K562 (cell line): ENCODE results near the gene CHCHD6. TPM values are rescaled to one million over a fixed set of nuclear protein-coding genes. Genes with fewer than 3 reads are reported as not detected.

ENCODE experiments used
- ATAC-seq: fragments of 200-7000 bp; cut with Tn5 transposase; 3 replicates; pipeline ENCODE4 v1.9.1; 2020; ENCODE audit warnings: moderate library complexity
- BruUV-seq: library from RNA; stranded (reverse); fragments of 400-500 nt; replicated peaks from 2 replicates; lab custom pipeline; 2021; lab: Mats Ljungman, UMichigan
- CTCF ChIA-PET: fragments of 300-600 bp; formaldehyde crosslinking; extraction: SDS; loops from one replicate; lab custom pipeline; 2021; ENCODE audit warnings: low intra/inter-chr PET ratio; lab: Yijun Ruan, JAX
- POLR2A ChIA-PET: fragments of 300-600, 350-650 bp; sonication (Branson Sonifier 250); formaldehyde crosslinking; extraction: SDS; loops from one replicate; lab custom pipeline; 2021; ENCODE audit warnings: antibody characterized with exemption, inconsistent platforms; lab: Yijun Ruan, JAX
- DNase-seq, 4 experiments: peaks; one replicate each; pipeline versions ENCODE4 v3.0.0 to v3.0.0-alpha.2; 2011 to 2018; ENCODE audit warnings: low spot score in 3 of 4, mixed read lengths in 3 of 4; ENCODE audit errors: extremely low read depth in 1 of 4
- FAIRE-seq: peaks from 2 replicates; lab custom pipeline; 2011; peaks lifted over from hg19 to GRCh38; lab: Jason Lieb, UNC
- H2AFZ ChIP-seq: 2 replicates; pipeline ENCODE4 v1.6.0; 2011; ENCODE audit warnings: low read depth, low read length, control low read depth, inconsistent platforms
- H3K27ac ChIP-seq: fragments of 200-600 bp; 3 replicates; pipeline ENCODE4 v1.8.0; 2011; ENCODE audit warnings: low read depth, mild to moderate bottlenecking, control low read depth, inconsistent platforms, low read length, moderate library complexity, mixed read lengths; ENCODE audit errors: extremely low read depth
- H3K27me3 ChIP-seq, 2 experiments: fragments of 300-600 bp in 1 of 2; 2 replicates in 1 of 2; 3 replicates in 1 of 2; pipeline versions ENCODE4 v1.6.0 to v1.8.0; 2011; ENCODE audit warnings: inconsistent platforms in 2 of 2, low read length in 2 of 2, mild to moderate bottlenecking in 1 of 2, mixed read lengths in 1 of 2, moderate library complexity in 1 of 2; ENCODE audit not compliant: control insufficient read depth in 2 of 2, insufficient read depth in 2 of 2
- H3K36me3 ChIP-seq: fragments of 300-600 bp; 3 replicates; pipeline ENCODE4 v1.8.0; 2011; ENCODE audit warnings: mild to moderate bottlenecking, low read length, inconsistent platforms; ENCODE audit not compliant: control insufficient read depth, insufficient read depth
- H3K4me1 ChIP-seq, 2 experiments: fragments of 200-600 bp in 1 of 2; replicated peaks in 1 of 2; 2 replicates in 1 of 2; 3 replicates in 1 of 2; pipeline versions ENCODE4 v1.5.1 to v1.8.0; 2011; ENCODE audit warnings: inconsistent platforms in 2 of 2, low read length in 2 of 2, mild to moderate bottlenecking in 1 of 2, mixed read lengths in 1 of 2, moderate library complexity in 1 of 2; ENCODE audit not compliant: control insufficient read depth in 2 of 2, insufficient read depth in 2 of 2
- H3K4me2 ChIP-seq: 2 replicates; pipeline ENCODE4 v1.6.1; 2011; ENCODE audit warnings: low read length, control low read depth, inconsistent platforms, mixed read lengths; ENCODE audit not compliant: insufficient read depth
- H3K4me3 ChIP-seq: fragments of 200-600 bp; sonication (generic), shearing (Covaris generic); 2 replicates; pipeline ENCODE4 v1.5.1; 2016; ENCODE audit warnings: control low read depth, inconsistent platforms
- H3K79me2 ChIP-seq: fragments of 200-600 bp; 3 replicates; pipeline ENCODE4 v1.8.0; 2011; ENCODE audit warnings: low read length, inconsistent platforms; ENCODE audit not compliant: control insufficient read depth, insufficient read depth
- H3K9ac ChIP-seq, 2 experiments: 2 replicates each; pipeline versions ENCODE4 v1.6.0 to v1.6.1; 2011; ENCODE audit warnings: low read depth in 2 of 2, low read length in 2 of 2, control low read depth in 1 of 2, inconsistent platforms in 1 of 2, mild to moderate bottlenecking in 1 of 2, mixed read lengths in 1 of 2; ENCODE audit not compliant: insufficient read depth in 1 of 2
- H3K9me1 ChIP-seq: one replicate; pipeline ENCODE4 v1.6.0; 2011; ENCODE audit warnings: inconsistent platforms, mild to moderate bottlenecking, low read length, moderate library complexity; ENCODE audit not compliant: control insufficient read depth, insufficient read depth
- H3K9me3 ChIP-seq: replicated peaks from 2 replicates; pipeline ENCODE4 v1.5.1; 2011; ENCODE audit warnings: low read depth, low read length, inconsistent platforms; ENCODE audit not compliant: control insufficient read depth, insufficient read depth
- H4K20me1 ChIP-seq: replicated peaks from 2 replicates; pipeline ENCODE4 v1.6.1; 2011; ENCODE audit warnings: low read length, inconsistent platforms, mixed read lengths; ENCODE audit not compliant: control insufficient read depth, insufficient read depth
- EWSR1 ChIP-seq: fragments of 450-650 bp; IDR thresholded peaks from 2 replicates; pipeline ENCODE4 v1.6.1; 2018; ENCODE audit warnings: borderline replicate concordance, mild to moderate bottlenecking, low read depth, moderate library complexity; ENCODE audit not compliant: partially characterized antibody
- GABPA ChIP-seq: fragments of 200-800 bp; sonication (Bioruptor generic); conservative IDR thresholded peaks from 2 replicates; pipeline ENCODE4 v1.6.1; 2016; ENCODE audit warnings: low read depth, missing genetic modification characterization, missing compliant biosample characterization
- MEIS2 ChIP-seq: fragments of 450-650 bp; IDR thresholded peaks from 2 replicates; pipeline ENCODE4 v1.6.1; 2014; ENCODE audit warnings: mild to moderate bottlenecking; ENCODE audit not compliant: partially characterized antibody
- NR2C2 ChIP-seq, 2 experiments: fragments of 200-800 bp in 1 of 2; sonication (Bioruptor generic) in 1 of 2; sonication (generic) in 1 of 2; formaldehyde crosslinking in 1 of 2; IDR thresholded peaks; 2 replicates each; pipeline versions ENCODE4 v1.6.1 to v1.8.0; 2016 to 2022; ENCODE audit warnings: mild to moderate bottlenecking in 1 of 2, missing compliant biosample characterization in 1 of 2, missing genetic modification characterization in 1 of 2, missing genetic modification reagents in 1 of 2
- TEAD2 ChIP-seq: fragments of 450-650 bp; IDR thresholded peaks from 2 replicates; pipeline ENCODE4 v1.6.1; 2016; ENCODE audit warnings: missing genetic modification characterization, control low read depth, missing compliant biosample characterization
- ZNF347 ChIP-seq: fragments of 450-650 bp; formaldehyde crosslinking; IDR thresholded peaks from 2 replicates; pipeline ENCODE4 v1.4.0; 2020; ENCODE audit warnings: low read depth, mild to moderate bottlenecking, moderate library complexity
- ZNF449 ChIP-seq: fragments of 250-450 bp; sonication (Bioruptor Pico); IDR thresholded peaks from 2 replicates; pipeline ENCODE4 v1.8.0; 2022; ENCODE audit warnings: moderate library complexity, mild to moderate bottlenecking, inconsistent platforms
- WGBS: fragments of 100-300 bp; shearing (Covaris generic); methylation state at CpG from one replicate; pipeline ENCODE4 v1.1.6; 2016; ENCODE audit warnings: low coverage, mixed read lengths; ENCODE audit not compliant: insufficient coverage; ENCODE audit errors: missing lambda C conversion rate; 5-methylcytosine and 5-hydroxymethylcytosine counted together
- in situ Hi-C: fragments of 300-500 bp; cut with MboI; formaldehyde crosslinking; loops from 4 replicates; pipeline ENCODE4 v1.15.0; 2018; ENCODE audit warnings: inconsistent platforms, mixed read lengths
- intact Hi-C: fragments of 100-400 bp; cut with micrococcal nuclease; formaldehyde crosslinking; loops from 2 replicates; pipeline ENCODE4 v1.14.2; 2022
- polyA plus RNA-seq, 8 experiments: library from polyadenylated mRNA; depleted of rRNA in 4 of 8; stranded (reverse) in 5 of 8; unstranded in 3 of 8; fragments of >200 nt; fragmentation: Nextera tagmentation in 2 of 8; fragmentation: Illumina TruSeq in 1 of 8; extraction: Ambion mirVana in 2 of 8; extraction: Trizol in 1 of 8; gene quantifications; 2 replicates each; pipeline versions ENCODE4 v1.2.1 to v1.2.3, GENCODE V29; 2011 to 2014; ENCODE audit warnings: inconsistent platforms in 1 of 8, missing spikeins in 1 of 8
- total RNA-seq, 7 experiments: library from RNA; depleted of rRNA in 6 of 7; stranded (reverse); fragments of >200 nt in 6 of 7; fragmentation: Illumina TruSeq in 2 of 7; extraction: Trizol in 2 of 7; gene quantifications; 2 replicates each; pipeline versions ENCODE4 v1.2.1 to v1.2.3, GENCODE V29; 2011 to 2021; ENCODE audit warnings: low replicate concordance in 1 of 7

The CHCHD6 gene
- total and polyA plus RNA-seq, 9 of the 15 experiments (the other 6 are each of a cell fraction or from before 2014, with no cell fraction given): 4.6 to 18.6 (median 10.9) TPM

GRCh38 chr3:126731044-126731443 lies 27.0 kb downstream of the CHCHD6 start:
- DNase-seq (peak in 1 of 4 experiments; percentile 10), ATAC-seq (no peak), FAIRE-seq (no peak)
- H3K36me3 ChIP-seq: peaks cover 6% of the 10 kb centered on the region; the same call in 2 of the 3 replicates
- in situ Hi-C loops: no loop called here
- ChIA-PET POLR2A (no interaction called here), CTCF (interaction anchor here (0.6 kb wide), 1 partner anchor 13 kb away, joined by 3 read pairs; no protein-coding TSS in a partner anchor)
- no peak overlapping the region for H3K4me3 ChIP-seq
- no peaks in the 10 kb centered on the region for H3K4me1 ChIP-seq
- intact Hi-C loops: no loop called here
- no peak overlapping the region for H2AFZ ChIP-seq
- TF ChIP-seq ZNF347 (CRISPR knock-in tag) (no peak), ZNF449 (CRISPR knock-in tag) (no peak), TEAD2 (tag) (no peak), EWSR1 (no peak), GABPA (tag) (no peak), MEIS2 (no peak), NR2C2 (CRISPR knock-in tag; IDR thresholded peaks at IDR 0.05) (no peak), NR2C2 (tag; IDR thresholded peaks at IDR 0.05) (peak; percentile 16; the same call in 1 of the 2 replicates)
- H3K9me3 ChIP-seq: no peaks in the 10 kb centered on the region
- no TSS peak for BruUV-seq
- no peaks in the 10 kb centered on the region for H3K9me1 ChIP-seq
- no peak overlapping the region for H3K9ac ChIP-seq
- H4K20me1 ChIP-seq: no peaks in the 10 kb centered on the region
- no peak overlapping the region for H3K4me2 ChIP-seq
- no peaks in the 10 kb centered on the region for H3K79me2 ChIP-seq
- no peaks in the 10 kb centered on the region for H3K27me3 ChIP-seq
- 0% methylated on average over 1 of the region's 3 CpGs for WGBS
- no peak overlapping the region for H3K27ac ChIP-seq
